Globus pallidus (tissue), 1 donor: Measurements from ENCODE around the gene ASXL1.

Source experiments
- DNase-seq: peaks from one replicate; pipeline ENCODE4 v3.0.0-alpha.2; 2015; ENCODE audit warnings: low spot score

ASXL1 gene

GRCh38 chr20:32480371-32481241, 122.5 kb downstream of the ASXL1 start:
- no peak for DNase-seq

- no peak for DNase-seq
Measured at GRCh38 chr20:32481311-32482142, 123.4 kb downstream of the ASXL1 start.

DNA sequence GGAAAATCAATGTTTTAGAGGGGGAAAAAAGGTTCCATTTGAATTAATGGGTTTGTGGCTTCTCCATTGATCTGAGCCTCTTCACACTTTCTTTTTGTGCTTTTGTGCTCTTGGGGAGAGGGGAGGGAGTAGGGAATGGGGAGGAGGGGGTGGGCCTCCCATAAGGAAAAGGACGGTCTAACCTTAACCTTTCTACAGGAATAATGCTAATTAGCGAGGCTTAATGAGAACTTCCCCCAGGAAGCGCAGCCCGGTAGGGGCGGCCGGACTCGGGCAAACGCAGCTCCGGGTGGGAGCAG, 124.0 kb downstream of the ASXL1 start:
- no peak for DNase-seq

DNA sequence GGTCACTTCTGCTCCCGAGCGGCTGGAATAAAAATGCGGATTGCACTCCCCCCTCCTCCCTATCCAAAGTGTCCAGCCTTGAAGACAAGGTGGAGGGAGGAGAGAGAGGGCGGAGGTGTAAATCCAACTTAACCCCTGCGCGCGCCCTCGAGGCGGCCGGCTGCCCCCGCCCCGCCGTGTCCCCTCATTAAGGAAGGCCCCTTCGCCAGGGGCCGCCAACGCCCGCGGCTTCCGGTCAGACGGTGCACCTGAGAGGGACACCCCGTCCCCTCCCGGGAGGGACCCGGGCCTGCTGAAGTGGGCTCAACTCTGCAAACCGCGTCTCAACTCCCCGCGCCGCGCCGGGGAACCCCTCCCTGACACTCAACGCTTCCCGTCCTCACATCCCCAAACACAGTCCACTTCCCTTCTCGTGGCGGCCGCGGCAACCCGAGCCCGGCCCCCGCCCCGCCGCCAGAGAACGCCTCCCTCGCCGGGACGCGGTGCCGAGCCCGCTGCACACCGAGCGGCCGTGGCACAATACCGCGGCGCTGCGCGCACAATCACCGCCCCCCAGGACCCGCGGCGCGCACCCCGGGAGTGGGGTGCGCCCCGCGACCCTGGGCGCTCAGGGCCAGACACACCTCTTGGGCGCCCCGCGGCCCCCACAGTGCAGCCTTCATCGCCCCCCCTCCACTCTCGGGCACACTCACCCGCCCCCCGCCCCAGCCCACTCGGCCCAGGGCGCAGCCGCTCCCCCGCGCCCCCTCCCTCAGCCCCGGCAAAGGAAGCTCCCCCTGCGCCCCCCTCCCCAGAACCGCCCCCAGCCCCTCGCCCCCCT, 124.5 kb downstream of the ASXL1 start:
- no peak for DNase-seq

- DNase-seq: peak; percentile 90
Measured at GRCh38 chr20:32483351-32484224, 125.5 kb downstream of the ASXL1 start.

DNA sequence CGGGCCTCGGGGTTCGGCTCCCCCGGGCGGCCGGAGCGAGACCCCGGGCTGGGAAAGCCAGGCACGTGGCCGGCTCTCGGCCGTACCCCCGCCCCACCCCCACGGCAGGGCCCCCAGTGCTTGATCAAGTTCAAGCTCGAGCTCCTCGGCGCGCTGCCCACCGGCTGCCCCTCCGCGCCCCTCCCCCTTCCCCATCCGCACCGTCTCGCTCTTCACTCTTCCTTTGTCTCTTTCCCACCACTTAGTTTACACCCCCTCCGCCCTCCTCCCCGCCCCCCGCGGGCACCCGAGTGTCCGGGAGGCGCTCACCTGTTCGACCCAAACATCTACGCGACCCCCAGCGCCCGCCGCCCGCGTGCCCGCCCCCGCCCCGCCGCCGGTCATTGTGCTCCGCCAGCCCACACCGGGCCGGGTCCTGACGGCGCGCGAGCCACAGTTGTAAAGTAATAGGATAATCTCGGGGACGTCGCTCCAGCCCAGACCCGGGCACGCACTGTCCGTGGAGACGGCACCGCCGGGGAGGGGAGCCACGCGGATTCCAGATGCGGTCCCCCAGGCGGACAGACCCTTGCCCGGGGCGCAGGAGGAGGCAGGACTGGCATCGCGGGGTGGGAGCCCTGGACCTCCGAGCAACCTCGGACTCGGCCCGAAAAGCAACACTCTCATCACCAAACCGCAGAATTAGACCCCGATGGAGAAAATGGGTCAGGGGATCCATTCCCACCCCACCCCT, 126.3 kb downstream of the ASXL1 start:
- DNase-seq: no peak

GRCh38 chr20:32484958-32485769, 127.0 kb downstream of the ASXL1 start:
- peak; percentile 95 for DNase-seq

- DNase-seq: no peak
Measured at GRCh38 chr20:32485770-32486478, 127.8 kb downstream of the ASXL1 start.

GRCh38 chr20:32487381-32487780, 129.2 kb downstream of the ASXL1 start:
- no peak for DNase-seq

- DNase-seq: no peak
Measured at GRCh38 chr20:32488066-32488838, 130.1 kb downstream of the ASXL1 start.
